ENCODE data around the gene SH3RF3. TPM values are rescaled to one million over a fixed set of nuclear protein-coding genes. Genes with fewer than 3 reads are reported as not detected.

SH3RF3 gene
- total RNA-seq, 1 donor from 2014 or later, result 6.3 TPM

DNA sequence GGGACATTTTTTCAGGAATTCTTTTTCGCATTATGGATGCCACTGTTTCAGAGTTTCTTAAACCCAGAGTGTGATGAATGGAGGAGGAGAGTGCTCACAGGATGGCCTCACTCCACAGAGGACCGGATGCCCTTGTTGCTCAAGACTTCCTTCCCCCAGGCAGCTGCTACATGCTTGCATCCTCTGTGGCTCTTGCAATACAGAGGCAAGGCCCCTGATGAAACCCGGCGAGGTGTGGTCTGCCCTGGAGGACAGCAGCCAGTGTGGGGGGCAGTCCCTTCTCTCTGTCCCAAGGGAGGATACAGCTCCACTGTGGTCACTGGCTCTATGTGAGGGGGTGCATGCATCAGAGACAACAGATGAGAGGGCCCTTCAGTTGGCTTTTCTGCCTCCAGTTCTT is 109.6 kb downstream of the SH3RF3 start:
- peak; percentile 81 for DNase-seq (ENCODE audit: low read depth, low spot score)

- DNase-seq (ENCODE audit: low read depth, low spot score), result peak; percentile 61
Measured at GRCh38 chr2:109239720-109240119, 110.7 kb downstream of the SH3RF3 start.

DNA sequence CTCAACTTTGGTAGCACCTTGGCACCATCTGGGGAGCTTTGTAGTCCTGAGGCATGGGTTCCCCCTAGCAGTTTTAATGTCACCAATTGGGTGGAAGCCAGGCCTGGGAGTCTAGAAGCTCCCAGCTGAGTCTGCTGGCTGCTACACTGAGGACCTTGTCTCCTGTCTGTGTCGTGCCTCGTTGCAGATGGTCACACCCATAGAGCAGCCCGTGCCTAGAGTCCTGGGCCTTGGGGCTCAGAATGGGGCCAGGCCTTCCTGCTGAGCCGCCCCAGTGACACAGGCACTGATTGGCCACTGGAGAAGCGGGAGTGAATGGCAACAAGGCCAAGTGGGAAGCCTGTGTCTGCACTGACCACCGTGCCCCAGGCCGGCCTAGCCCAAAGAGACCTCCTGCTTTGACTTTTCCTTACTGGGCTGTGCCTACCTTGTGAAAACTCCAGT is 113.2 kb downstream of the SH3RF3 start:
- no peak for DNase-seq (ENCODE audit: low read depth, low spot score)

DNA sequence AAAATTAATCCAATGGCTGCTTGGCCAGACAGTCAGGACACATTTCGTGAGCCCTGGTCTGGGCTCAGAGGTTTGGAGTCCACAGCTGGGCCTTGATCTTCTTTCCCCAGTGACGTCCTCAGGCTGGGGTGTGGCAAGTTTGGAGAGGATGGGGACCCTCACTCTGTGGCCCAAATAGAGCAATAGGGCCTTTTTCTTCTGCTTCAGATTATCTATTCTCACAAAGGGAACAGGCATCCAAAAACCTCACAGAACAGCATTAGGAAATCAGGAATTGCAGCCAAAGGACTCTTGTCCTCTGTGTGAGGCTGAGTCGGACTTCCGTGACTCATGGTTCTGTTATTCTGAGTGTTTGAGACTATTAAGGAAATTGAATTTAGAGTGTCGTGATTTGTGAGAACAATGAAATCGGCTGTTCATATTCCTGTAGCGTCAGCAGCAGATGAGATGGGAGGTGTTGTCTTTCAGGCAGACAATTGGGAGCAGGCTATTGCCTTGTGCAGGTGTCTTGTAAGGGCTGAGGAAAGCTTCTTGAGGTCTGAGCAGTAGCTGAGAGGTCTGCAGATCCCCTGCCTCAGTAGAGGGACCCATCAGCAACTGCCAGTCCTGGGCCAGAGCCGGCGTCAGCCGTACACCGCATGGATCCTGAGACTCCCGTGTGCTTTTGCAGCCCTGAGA is 113.8 kb downstream of the SH3RF3 start:
- DNase-seq (ENCODE audit: low read depth, low spot score), result peak; percentile 72

DNA sequence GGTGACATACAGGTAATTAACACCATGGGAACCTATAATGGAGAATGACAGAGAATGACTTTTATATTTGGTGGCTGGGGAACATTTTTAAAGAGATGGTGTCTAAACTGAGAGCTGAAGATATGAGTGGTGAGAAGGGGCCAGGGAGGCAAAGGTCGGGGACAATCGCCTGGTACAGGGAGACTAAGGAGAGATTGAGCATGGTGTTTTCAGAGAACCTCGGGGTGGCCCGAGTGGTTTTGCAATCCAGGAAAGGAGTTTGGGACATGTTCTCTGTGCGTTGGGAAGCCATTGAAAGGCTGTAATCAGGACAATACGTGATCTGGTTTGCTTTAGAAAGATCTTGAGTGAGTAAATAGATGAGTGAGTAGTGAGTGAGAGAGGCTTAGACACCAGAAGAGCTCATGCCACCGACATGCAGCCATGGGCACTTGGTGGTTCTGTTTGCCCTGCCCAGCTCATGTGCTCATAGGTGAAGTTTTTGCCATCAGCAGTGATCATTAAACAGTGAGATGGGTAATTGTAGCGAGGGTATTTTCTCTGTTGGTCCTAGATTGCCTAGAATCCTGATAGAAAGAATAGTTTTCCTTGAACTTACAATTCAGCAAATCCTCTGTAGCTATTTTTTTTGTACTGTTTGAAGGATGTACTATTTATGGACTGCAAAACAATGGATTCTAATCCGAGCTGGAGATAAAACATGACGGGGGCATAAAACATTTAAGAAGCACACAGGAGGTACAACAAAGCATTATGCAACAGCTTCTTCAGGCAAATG is 114.7 kb downstream of the SH3RF3 start:
- DNase-seq (ENCODE audit: low read depth, low spot score), result no peak

DNA sequence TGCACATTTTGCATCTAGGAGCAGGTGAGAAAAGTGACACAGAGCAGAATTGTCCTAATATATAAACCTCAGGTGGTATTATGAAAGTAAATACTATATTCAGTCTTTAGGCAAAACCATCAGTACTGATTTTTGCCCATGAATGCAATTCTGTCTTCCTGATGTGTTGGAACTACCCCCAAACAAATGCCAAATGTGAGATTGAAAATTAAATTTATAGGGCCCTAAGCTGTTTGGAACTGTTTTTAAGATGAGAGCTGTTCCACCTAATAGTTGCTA is 115.2 kb downstream of the SH3RF3 start:
- DNase-seq (ENCODE audit: low read depth, low spot score), result no peak

GRCh38 chr2:109244750-109245382 is 115.9 kb downstream of the SH3RF3 start:
- no peak for DNase-seq (ENCODE audit: low read depth, low spot score)

DNA sequence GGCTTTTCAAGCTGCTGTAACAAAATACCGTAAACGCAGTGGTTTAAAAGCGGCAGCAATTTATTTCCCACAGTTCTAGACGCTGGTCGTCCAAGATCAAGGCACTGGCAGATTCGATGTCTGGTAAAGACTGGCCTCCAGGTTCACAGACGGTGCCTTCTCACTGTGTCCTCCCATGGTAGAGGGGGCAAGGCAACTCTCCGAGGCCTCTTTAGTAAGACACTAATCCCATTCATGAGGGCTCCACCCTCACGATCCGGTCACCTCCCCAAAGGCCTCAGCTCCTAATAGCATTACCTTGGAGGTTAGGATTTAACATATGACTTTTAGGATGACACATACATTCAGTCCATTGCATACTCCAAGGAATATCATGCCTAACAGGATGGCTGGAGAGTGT is 117.2 kb downstream of the SH3RF3 start:
- no peak for DNase-seq (ENCODE audit: low read depth, low spot score)

- no peak for DNase-seq (ENCODE audit: low read depth, low spot score)
Measured at GRCh38 chr2:109246616-109247015, 117.6 kb downstream of the SH3RF3 start.

DNA sequence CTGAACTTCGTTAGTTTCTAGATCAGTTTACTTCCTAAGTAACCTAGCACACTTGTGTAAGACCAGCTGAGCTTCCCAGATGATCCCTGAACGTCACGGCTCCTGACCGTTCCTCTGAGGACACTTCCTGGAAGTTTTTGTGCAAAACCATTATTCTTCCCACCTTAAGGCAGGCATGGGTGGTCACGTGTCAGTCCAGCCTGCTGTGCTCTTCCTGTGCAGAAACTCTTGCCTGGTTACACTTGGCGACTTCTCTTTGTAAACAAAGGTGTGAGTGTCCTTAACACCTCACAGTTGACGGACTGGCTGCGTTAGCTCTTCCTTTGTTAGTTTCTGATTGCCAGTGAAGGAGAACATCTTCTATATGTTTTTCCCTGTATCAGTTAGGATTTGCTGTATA is 118.3 kb downstream of the SH3RF3 start:
- DNase-seq (ENCODE audit: low read depth, low spot score), result no peak

DNA sequence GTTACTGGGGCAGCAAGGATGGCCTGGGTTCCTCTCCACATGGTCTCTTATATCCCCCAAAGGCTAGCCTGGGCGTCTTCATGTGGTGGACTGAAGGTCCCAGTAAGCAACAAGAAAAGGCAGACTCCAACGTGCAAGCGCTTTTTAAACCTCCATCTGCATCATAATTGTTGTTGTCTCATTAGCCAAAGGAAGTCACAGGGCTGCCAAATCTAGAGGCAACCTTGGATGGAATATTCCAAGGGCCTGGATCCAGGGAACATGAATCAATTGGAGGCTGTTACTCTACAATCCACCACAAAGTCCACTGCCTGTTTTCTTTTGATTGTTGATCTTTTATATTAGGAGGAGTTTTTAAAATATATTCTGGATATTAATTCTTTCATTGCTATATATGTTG is 118.8 kb downstream of the SH3RF3 start:
- DNase-seq (ENCODE audit: low read depth, low spot score), result no peak

GRCh38 chr2:109248590-109248989 is 119.6 kb downstream of the SH3RF3 start:
- no peak for DNase-seq (ENCODE audit: low read depth, low spot score)

DNA sequence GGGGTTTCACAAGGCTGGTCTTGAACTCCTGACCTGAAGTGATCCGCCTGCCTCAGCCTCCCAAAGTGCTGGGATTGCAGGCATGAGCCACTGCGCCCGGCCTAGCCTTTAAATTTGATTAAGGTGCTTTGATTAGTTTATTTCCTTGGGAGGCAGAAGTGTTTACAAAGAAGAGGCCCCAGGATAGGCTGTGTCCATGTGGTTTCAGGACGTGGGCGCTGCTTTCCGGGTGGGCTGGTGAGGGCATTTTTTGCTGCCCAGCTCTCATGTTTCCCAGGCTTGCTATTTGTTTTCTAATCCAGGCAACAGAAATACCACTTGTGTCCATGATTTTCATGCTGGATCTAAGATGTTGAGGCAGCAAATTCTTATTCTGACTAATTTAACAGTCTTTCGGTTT is 124.2 kb downstream of the SH3RF3 start:
- DNase-seq (ENCODE audit: low read depth, low spot score), result no peak

DNA sequence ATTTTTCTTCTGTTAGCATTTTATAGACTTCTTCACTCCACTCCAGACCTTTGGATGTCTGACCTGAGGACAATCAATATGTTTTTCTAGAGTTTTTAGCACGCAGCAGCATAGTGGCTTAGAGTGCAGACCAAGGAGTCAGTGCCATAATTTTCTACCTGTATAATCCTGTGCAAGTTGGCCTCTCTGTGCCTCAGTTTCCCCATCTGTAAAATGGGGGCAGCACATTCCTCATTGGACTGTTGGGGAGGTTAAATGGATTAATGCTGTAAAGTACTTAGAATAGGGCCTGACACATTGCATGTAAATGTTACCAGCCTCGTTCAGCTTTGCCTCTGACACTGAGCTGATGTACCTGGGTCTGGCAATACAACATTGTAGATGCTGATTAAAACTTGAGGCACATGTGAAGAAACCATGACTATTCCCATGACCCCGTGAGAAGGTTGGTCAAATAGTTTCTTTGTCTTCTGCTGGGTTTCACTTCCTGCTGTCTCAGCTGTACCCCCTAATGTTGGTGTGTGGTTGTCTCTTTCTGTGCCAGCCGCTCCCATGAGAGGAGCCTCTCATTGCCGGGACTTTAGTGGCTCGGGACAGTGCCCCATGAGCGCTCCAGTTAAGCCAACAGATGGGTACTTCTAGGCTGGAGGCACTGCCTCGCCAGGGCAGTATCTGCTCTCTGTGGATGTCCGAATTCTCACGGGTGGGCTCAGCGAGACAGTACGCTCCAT is 125.3 kb downstream of the SH3RF3 start:
- DNase-seq (ENCODE audit: low read depth, low spot score), result no peak

- no peak for DNase-seq (ENCODE audit: low read depth, low spot score)
Measured at GRCh38 chr2:109255654-109256053, 126.6 kb downstream of the SH3RF3 start.

DNA sequence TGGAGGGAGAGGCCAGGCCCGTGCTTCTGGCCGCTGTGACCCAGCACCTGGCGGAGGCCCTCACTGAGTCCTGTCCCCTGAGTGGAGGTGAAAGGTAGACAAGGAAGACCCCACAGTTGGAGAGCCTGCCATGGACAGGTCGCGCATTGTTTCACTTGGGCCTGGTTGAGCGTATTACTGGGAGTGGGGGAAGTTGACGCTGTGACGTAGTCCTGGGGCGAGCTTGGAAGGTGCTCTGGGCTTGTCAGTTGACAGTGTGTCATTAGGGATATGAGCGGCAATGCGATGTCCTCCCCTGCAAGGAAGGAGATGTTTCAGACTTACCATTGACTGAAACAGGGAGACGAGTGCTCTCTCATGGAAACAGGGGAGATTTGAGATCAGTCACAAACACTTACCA is 127.1 kb downstream of the SH3RF3 start:
- no peak for DNase-seq (ENCODE audit: low read depth, low spot score)

- DNase-seq (ENCODE audit: low read depth, low spot score), result no peak
Measured at GRCh38 chr2:109256921-109257320, 127.9 kb downstream of the SH3RF3 start.

- DNase-seq (ENCODE audit: low read depth, low spot score), result no peak
Measured at GRCh38 chr2:109257653-109258052, 128.6 kb downstream of the SH3RF3 start.

- no peak for DNase-seq (ENCODE audit: low read depth, low spot score)
Measured at GRCh38 chr2:109258376-109258775, 129.4 kb downstream of the SH3RF3 start.

- DNase-seq (ENCODE audit: low read depth, low spot score), result no peak
Measured at GRCh38 chr2:109258905-109259540, 130.0 kb downstream of the SH3RF3 start.

DNA sequence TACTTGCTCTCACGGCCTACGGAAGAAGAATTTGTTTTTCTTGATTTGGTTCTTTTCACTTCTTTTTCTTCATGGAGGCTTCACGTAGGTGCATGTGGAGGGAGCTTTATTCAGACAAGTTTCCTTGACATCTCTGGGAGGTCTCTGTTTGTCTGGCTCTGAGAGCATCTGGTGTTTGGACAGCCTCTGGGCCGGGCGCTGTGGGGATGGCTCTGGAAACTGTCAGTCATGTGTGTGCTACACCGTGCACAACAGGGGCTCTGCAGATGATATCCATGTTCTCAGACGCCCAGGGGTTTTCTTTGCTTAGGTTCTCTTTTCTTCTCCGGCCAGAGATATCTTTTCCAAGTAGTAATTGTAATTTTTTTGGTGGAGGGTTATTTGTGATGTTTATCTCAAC is 130.7 kb downstream of the SH3RF3 start:
- no peak for DNase-seq (ENCODE audit: low read depth, low spot score)

All from pulmonary artery endothelial cell (primary cell).